Stimulated activated naive CD4-positive, alpha-beta T cell (primary cell): ENCODE results near the gene ALKBH3.

Experiments
- DNase-seq, 6 experiments: peaks; one replicate each; lab custom pipeline; 2025; lab: John Stamatoyannopoulos, UW

Gene ALKBH3

DNA sequence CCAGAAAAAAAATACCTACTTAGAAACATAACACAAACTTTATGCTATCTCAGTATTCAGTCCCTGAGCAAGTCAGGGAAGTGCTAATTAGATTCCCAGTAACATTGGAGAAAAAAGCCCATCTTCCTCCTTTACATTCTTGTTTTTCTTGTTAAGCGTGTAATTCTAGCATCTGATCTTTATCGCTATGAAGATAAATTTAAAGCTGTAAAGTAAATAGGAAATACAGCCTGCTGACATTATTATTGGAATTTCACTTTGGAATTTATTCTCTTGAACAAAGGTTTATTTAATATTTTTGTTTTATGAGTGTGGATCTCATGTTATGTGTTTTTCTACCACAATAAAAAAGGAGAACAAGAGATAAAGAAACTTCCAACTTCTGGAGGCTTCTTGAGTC, 13.9 kb downstream of the ALKBH3 start:
- DNase-seq: no peak

DNA sequence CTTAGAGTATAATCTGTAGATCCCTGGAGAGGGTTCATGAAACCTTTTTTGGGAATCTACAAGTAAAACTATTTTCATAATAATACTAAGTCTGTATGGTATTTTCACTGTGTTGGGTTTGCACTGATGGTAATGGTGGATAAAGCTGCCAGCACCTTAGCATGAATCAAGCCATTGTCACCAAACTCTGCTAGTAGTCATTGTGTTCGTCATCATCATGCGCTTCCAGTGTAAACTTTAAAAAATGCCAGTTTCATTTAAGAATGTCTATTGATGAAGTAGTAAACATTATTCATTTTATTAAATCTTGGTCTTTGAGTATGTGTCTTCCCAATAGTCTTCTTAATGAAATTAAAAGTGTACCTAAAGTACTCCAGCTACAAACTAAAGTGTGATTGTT, 15.0 kb downstream of the ALKBH3 start:
- DNase-seq: no peak

DNA sequence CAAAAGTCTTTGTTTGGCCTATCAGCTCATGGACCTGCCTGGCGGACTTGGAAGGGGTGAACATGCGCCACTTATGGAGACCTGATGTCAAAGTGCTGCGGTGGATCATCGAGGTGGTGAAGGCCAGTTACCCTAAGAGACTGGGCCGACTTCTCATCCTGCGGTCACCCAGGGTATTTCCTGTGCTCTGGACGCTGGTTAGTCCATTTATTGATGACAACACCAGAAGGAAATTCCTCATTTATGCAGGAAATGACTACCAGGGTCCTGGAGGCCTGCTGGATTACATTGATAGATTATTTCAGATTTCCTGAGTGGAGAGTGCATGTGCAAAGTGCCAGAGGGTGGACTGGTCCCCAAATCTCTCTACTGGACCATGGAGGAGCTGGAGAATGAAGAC, 17.9 kb downstream of the ALKBH3 start:
- DNase-seq: no peak

GRCh38 chr11:43899094-43899493, 18.5 kb downstream of the ALKBH3 start:
- no peak for DNase-seq

- DNase-seq: no peak
Observed at GRCh38 chr11:43901551-43901950, 20.9 kb downstream of the ALKBH3 start.

DNA sequence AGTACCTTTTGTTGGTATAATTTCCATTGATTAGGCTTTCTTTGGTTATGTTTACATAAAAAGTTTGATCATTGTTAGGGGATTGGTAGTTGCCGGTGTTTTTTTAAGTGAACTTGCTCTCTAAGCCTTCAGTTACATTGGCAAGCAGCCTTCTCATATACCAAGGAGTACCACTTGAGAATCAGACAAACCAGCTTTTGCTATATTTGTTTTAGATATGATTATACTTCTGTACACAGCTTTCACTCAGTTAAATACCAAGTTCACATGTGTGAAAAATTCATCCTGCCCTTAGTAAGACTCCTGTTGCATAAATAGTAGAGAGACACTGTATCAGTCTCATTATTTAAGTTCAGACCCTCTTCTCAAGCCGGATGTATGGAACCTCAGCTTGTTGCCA, 22.4 kb downstream of the ALKBH3 start:
- no peak for DNase-seq

GRCh38 chr11:43903969-43904368, 23.3 kb downstream of the ALKBH3 start:
- no peak for DNase-seq

DNA sequence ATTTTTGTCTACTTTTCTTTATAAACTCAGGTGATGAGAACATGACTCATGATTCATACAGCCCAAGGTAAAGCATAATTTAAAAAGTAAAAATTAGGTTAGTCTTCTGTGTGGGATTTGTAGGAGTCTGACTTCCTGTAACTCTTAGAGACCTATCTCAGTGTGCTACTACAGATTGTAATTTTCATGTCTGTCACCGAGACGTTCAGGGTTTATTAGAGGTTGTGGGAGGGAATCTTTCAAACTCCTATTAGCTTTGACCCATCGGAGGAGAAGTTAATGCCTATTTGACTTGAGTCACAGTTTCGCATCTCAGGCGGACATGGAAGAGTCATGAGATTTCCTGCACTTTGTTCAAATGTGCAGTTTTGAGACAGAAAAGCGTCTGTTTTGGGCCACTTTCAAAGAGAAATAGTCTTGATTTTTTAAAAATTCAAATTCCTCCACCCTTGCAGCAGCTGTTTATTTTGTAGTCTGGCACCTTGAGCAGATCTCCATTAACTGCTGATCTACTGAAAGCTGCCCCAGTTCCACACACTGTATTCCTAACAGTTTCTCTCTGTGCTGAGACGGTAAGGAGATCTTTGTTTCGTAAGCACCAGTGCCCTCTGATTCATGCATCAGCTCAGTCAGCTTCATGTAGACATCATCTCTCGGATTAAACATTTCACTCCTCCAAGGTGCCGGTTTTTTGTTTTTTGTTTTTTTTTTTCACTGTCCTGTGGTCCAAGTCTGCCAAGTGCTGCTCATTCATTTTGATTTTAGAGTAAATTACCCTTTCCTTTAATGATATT, 24.3 kb downstream of the ALKBH3 start:
- DNase-seq: no peak

GRCh38 chr11:43905813-43906241, 25.2 kb downstream of the ALKBH3 start:
- no peak for DNase-seq

DNA sequence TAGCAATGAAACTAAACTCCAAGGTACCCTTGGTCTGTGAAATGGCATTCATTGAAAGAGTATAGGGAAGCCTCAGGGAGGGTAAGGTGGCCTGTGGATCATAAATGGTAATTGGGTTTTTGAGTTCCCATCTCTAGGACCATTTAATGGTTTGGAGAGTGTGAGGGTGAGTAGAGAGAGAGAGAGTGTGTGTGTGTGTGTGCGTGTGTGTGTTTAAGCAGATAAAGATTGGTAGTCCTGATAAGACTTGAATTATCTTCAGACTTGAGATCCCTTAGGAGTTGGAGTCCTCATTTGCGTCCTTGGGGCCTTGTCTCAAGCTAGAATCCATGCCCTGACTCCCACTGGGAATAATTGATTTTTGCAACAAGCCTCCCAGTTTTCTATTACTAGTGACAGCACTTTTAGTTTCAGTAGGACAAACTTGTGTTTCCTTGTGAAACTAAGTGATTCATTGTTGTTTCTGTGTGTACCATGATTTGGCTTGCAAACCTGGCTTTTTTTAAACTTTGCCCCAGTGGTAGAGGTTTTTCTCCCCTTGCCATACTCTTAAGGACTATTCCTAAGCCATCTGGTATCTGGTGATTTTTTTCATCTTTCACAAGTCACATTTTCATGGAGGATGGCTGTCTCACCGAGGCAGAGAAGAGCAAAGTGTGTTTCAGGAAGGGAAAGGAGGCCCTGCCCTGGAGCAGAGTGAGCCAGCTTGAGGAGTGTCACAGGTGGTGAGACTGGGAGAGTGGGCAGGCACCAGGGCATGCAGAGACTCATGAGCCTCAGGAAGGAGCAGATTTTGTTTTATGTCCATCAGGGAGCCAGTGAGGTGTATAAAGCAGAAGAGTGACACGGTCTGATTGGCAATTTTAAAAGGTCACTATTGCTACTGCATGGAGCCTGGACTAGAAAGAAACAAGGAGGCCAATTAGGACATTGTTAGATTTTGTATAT, 26.7 kb downstream of the ALKBH3 start:
- DNase-seq: no peak

GRCh38 chr11:43908191-43908590, 27.6 kb downstream of the ALKBH3 start:
- no peak for DNase-seq

- no peak for DNase-seq
Observed at GRCh38 chr11:43908683-43909082, 28.1 kb downstream of the ALKBH3 start.

GRCh38 chr11:43913829-43914380, 33.3 kb downstream of the ALKBH3 start:
- no peak for DNase-seq

DNA sequence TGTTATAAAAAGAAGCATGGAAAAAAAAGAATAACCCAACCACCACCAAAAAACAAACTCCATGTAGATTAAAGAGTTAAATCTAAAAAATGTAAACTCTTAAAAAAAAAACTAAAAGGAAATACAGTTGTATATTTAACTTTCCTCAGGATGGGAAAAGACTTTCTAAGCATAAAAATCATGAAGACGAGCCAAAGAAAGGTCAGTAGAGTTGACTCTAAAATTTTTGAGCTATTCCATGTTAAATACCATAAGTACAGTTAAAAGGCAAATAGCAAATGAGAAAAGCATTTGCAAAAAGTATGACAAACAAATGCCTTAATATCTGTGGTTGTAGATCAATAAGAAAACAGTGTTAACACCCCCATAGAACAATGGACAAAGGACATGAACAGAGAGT, 33.8 kb downstream of the ALKBH3 start:
- no peak for DNase-seq

GRCh38 chr11:43916621-43917020, 36.0 kb downstream of the ALKBH3 start:
- DNase-seq: no peak

DNA sequence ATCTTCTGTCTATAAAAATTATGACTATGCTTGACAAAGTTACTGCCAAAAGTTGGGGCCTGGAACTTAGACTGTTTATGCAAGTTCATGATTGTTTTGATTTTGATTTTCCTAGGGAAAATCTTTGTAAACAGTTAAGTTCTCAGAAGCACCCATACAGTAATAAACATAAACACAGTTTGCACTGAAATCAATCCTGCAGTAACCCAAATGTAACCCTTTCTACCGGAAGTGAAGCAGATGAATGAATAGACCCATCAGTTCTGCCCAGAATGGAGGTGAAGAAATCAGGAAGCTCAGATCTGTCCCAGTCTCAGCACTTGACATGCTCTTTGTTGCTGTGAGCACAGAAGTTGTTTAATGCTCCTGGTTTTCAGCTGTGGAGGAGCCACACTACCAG, 37.2 kb downstream of the ALKBH3 start:
- DNase-seq: no peak

DNA sequence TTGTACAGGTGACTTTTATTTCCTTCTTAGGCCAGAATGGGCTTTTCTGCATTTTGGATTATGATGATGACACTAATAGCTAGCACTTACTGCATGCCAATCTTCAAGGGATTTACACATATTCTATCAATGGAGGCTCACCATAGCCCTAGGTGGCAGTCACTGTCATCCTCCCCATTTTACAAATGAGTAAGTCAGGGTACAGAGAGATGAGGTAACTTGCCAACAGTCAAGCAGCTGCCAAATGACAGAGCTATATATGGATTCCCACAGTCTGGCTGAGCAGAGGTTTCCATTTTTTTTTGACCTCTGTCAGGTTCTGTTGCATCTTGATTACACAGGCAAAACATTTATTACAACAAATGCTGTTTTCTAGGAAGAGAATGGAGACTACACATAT, 38.0 kb downstream of the ALKBH3 start:
- no peak for DNase-seq

GRCh38 chr11:43919852-43920597, 39.4 kb downstream of the ALKBH3 start:
- DNase-seq: no peak

GRCh38 chr11:43920598-43921419, 40.2 kb downstream of the ALKBH3 start:
- DNase-seq: no peak

DNA sequence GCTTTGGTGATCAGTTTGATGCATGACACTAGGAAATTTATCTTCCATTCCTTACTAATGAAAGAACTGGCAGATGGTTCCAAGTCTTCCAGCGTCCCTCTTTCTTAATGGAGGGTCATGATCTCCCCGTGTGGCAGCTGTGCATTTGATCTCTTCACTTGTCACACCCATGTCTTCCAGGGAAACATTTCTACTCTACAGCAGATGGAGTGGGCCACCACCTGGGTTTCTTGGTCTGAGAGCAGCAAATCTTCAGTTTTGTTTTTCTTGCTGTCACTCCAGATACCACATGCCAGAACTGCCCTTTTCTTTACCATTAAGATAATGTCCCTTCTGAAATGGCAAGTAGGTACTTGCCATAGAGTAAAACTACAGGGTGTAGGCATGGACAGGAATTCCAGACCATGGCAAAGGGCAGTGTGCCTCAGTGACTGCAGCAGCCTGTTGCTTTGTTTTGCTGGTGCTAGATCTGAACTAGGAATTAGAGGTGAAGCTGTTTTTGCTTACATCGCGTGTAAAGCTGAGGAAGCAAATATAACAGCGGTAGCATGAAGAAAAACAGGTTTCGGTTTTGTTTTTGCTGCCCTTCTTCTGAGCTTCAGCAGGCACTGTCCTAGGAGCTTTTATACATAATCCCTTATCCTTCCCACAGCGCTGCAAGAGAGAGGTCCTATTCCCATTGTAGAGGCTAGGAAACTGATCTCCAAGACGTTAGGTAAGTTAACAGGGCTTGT, 41.1 kb downstream of the ALKBH3 start:
- no peak for DNase-seq

DNA sequence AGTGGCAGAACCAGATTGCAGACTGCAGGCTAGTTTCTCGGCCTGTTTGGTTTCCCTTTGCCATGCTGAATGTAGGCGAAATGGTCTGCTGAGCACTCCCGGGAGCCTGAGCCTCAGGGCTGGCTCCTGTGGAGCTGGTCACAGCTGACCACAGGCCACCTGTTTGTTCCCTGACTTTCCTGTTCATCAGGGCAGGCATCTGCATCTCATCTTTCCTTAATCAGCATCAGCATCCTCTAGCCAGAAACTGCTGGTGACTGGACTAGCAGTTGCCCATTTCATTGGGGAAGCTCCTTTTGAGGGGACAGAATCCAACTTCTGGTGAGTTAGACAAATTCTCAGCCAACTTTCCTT, 41.6 kb downstream of the ALKBH3 start:
- DNase-seq: no peak
